Measurements from ENCODE around the gene CLEC16A. TPM values are rescaled to one million over a fixed set of nuclear protein-coding genes. Genes with fewer than 3 reads are reported as not detected.

The CLEC16A gene
- total and polyA plus RNA-seq, 8 donors, result 17.6 to 38.6 (median 21.6) TPM

GRCh38 chr16:11060842-11061241 is 116.5 kb downstream of the CLEC16A start:
- TF ChIP-seq CTCF (IDR thresholded peaks at IDR 0.05), result no peak
- Histone ChIP-seq H3K27me3 (no peaks in the 10 kb centered on the region), H3K4me1 (peaks cover 0 to 4% of the 10 kb centered on the region in 2 donors), H3K36me3 (peaks cover 0 to 75% of the 10 kb centered on the region in 2 donors), H3K9me3 (no peaks in the 10 kb centered on the region), H3K4me3 (no peak overlapping the region), H3K27ac (no peak overlapping the region)
- DNase-seq (no peak), ATAC-seq (no peak)
- intact Hi-C loops (cut with DNase I), result no loop called here

- intact Hi-C loops (cut with DNase I), result no loop called here
- ATAC-seq (no peak), DNase-seq (no peak)
- Histone ChIP-seq H3K4me3 (no peak overlapping the region), H3K4me1 (no peaks in the 10 kb centered on the region), H3K9me3 (no peaks in the 10 kb centered on the region), H3K36me3 (peaks cover 0 to 83% of the 10 kb centered on the region in 2 donors), H3K27ac (no peak overlapping the region), H3K27me3 (no peaks in the 10 kb centered on the region)
- no peak for TF ChIP-seq CTCF (IDR thresholded peaks at IDR 0.05)
Observed at GRCh38 chr16:11061629-11062270, 117.4 kb downstream of the CLEC16A start.

- Histone ChIP-seq H3K4me1 (no peaks in the 10 kb centered on the region), H3K4me3 (no peak overlapping the region), H3K36me3 (peaks cover 0 to 88% of the 10 kb centered on the region in 2 donors), H3K27me3 (no peaks in the 10 kb centered on the region), H3K27ac (no peak overlapping the region), H3K9me3 (no peaks in the 10 kb centered on the region)
- DNase-seq (no peak), ATAC-seq (no peak)
- intact Hi-C loops (cut with DNase I), result no loop called here
- TF ChIP-seq CTCF (IDR thresholded peaks at IDR 0.05), result no peak
Observed at GRCh38 chr16:11063448-11064201, 119.3 kb downstream of the CLEC16A start.

- Histone ChIP-seq H3K4me3 (no peak overlapping the region), H3K27ac (no peak overlapping the region), H3K36me3 (peaks cover 0 to 88% of the 10 kb centered on the region in 2 donors), H3K27me3 (no peaks in the 10 kb centered on the region), H3K4me1 (no peaks in the 10 kb centered on the region), H3K9me3 (no peaks in the 10 kb centered on the region)
- TF ChIP-seq CTCF (IDR thresholded peaks at IDR 0.05), result no peak
- ATAC-seq (no peak), DNase-seq (no peak)
- intact Hi-C loops (cut with DNase I), result no loop called here
Observed at GRCh38 chr16:11064202-11064540, 119.8 kb downstream of the CLEC16A start.

GRCh38 chr16:11064851-11065250 is 120.5 kb downstream of the CLEC16A start:
- Histone ChIP-seq H3K4me1 (no peaks in the 10 kb centered on the region), H3K27ac (no peak overlapping the region), H3K27me3 (no peaks in the 10 kb centered on the region), H3K36me3 (peaks cover 0 to 87% of the 10 kb centered on the region in 2 donors), H3K9me3 (no peaks in the 10 kb centered on the region), H3K4me3 (no peak overlapping the region)
- ATAC-seq, result no peak
- no peak for DNase-seq
- intact Hi-C loops (cut with DNase I), result no loop called here
- TF ChIP-seq CTCF (IDR thresholded peaks at IDR 0.05), result no peak
